ENCODE measurements around the gene DYRK1A. TPM values are rescaled to one million over a fixed set of nuclear protein-coding genes. Genes with fewer than 3 reads are reported as not detected.
A peak's percentile ranks its signal among the peaks of the same experiment; 100 is the strongest.

DYRK1A gene
- total RNA-seq, 1 donor from 2014 or later, result 60.9 TPM

DNA sequence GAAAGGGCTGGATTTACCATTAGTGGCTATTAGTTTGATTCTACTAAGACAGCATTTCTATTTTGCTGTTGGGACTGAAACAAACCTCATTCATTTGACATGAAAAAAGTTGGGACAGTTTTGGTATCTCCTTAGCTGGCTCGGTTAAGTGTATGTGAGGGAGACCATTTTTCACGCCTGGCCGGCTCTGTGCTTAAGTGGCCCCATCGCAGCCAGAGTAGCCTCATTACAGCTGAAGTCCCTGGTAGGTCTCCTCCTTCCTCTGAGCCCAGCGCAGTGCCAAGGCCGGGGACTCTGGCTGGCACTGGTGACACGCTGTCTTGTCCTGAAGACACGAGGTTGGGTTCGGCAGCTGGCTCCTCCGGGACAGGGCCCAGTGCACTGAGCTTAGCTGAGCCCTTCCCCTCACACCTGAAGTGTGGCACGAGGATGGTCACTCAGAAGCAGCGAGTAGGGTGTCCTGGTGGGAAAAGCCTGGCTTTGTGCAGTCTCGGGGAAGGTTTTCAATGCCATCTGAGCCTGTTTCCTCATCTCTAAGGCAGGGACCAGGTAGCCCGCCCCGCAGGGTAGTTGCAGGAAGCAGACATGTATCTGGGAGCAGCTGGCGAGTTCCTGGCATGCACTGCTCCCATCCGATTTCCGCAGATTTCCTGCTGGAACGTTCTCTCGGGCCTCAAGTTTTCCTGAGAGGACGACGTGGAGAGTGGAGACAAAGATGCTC lies 196.5 kb downstream of the DYRK1A start:
- H3K27ac Mint-ChIP-seq, result peak overlapping the region; percentile 100
- peaks cover 4% of the 10 kb centered on the region for H3K27me3 Mint-ChIP-seq
- no peaks in the 10 kb centered on the region for H3K9me3 Mint-ChIP-seq
- H3K4me3 Mint-ChIP-seq, result peak overlapping the region; percentile 94
- no peaks in the 10 kb centered on the region for H3K36me3 Mint-ChIP-seq (ENCODE audit: low read depth)
- peaks cover 23% of the 10 kb centered on the region for H3K4me1 Mint-ChIP-seq
- no peak for DNase-seq
- intact Hi-C loops (cut with micrococcal nuclease), result loop anchor here (5.0 kb wide), 3 partner anchors 61 to 1619 kb away; partner anchors contain the start of gene PSMG1

- intact Hi-C loops (cut with micrococcal nuclease), result loop anchor here (1.0 to 5.0 kb wide), 8 partner anchors 61 to 1619 kb away; partner anchors contain the start of genes DYRK1A, PIGP, PSMG1 and TTC3
- Mint-ChIP-seq H3K4me1 (peaks cover 23% of the 10 kb centered on the region), H3K27me3 (peaks cover 9% of the 10 kb centered on the region), H3K9me3 (no peaks in the 10 kb centered on the region), H3K36me3 (ENCODE audit: low read depth) (no peaks in the 10 kb centered on the region), H3K4me3 (peak overlapping the region; percentile 94), H3K27ac (peak overlapping the region; percentile 100)
- peak; percentile 98 for DNase-seq
These were observed 197.2 kb downstream of the DYRK1A start for GRCh38 chr21:37563641-37564340.

DNA sequence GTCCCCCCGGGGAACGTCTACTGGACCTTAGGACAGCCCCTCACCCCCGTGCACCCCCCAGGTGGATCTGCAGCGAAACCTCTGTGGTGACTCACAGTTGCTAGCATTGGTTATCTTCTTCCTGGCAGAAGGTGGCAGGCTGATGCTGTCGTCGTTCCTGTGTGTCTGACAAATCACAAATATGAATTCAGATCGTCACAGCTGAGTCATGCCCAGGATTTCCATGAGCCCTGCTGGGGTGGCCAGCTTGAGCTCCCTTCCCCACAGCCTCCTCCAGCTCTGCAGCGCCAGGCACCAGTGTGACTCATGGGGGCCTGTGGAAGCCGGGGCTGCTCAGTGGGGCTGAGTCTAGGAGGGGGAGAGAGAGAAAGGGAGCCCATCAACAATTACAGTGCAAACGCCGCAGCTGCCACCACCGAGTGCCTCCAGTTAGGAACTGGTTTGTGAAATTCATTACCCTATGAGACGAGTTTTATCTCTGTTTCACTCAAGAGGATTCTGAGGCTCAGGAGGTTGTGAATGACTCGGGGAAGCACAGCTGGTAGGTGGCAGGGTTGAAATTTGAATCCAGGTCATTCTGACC lies 197.9 kb downstream of the DYRK1A start:
- peak overlapping the region; percentile 94 for H3K4me3 Mint-ChIP-seq
- intact Hi-C loops (cut with micrococcal nuclease), result loop anchor here (1.0 to 5.0 kb wide), 8 partner anchors 62 to 1618 kb away; partner anchors contain the start of genes DYRK1A, PIGP, PSMG1 and TTC3
- H3K27me3 Mint-ChIP-seq, result peaks cover 8% of the 10 kb centered on the region
- peak; percentile 93 for DNase-seq
- no peaks in the 10 kb centered on the region for H3K9me3 Mint-ChIP-seq
- H3K4me1 Mint-ChIP-seq, result peaks cover 23% of the 10 kb centered on the region
- peak overlapping the region; percentile 100 for H3K27ac Mint-ChIP-seq
- H3K36me3 Mint-ChIP-seq (ENCODE audit: low read depth), result no peaks in the 10 kb centered on the region

DNA sequence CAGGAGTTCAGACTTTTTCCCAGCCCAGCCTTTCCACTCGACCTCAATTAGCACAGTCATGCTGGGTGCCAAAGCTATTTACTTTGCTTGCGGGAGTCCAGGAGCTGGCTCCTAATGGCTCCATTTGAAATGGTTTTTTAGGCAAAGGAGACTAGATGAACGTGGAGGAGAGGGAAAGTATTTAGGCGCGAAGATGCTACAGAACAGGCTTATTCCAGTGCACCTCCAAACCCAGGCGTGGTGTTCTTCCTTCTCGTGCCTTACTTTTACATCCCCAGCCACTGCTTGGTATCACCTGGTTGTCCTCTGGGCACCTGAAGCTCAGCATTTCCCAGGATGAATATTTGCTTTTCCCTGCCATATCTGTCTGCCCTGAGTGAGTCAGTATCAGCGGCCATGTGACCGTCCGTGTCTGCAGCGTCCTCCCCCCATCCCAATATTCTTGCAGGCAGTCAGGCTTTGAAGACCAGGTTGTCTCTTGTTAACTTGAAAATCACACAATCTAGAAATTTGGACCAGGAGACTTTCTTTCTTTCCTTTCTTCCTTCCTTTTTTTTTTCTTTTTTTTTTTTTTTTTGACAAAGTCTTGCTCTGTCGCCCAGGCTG lies 198.5 kb downstream of the DYRK1A start:
- peak; percentile 55 for DNase-seq
- intact Hi-C loops (cut with micrococcal nuclease), result loop anchor here (1.0 to 5.0 kb wide), 8 partner anchors 63 to 1617 kb away; partner anchors contain the start of genes DYRK1A, PIGP, PSMG1 and TTC3
- peaks cover 23% of the 10 kb centered on the region for H3K4me1 Mint-ChIP-seq
- H3K27ac Mint-ChIP-seq, result peak overlapping the region; percentile 100
- peaks cover 9% of the 10 kb centered on the region for H3K27me3 Mint-ChIP-seq
- H3K9me3 Mint-ChIP-seq, result no peaks in the 10 kb centered on the region
- H3K36me3 Mint-ChIP-seq (ENCODE audit: low read depth), result no peaks in the 10 kb centered on the region
- peak overlapping the region; percentile 94 for H3K4me3 Mint-ChIP-seq

DNA sequence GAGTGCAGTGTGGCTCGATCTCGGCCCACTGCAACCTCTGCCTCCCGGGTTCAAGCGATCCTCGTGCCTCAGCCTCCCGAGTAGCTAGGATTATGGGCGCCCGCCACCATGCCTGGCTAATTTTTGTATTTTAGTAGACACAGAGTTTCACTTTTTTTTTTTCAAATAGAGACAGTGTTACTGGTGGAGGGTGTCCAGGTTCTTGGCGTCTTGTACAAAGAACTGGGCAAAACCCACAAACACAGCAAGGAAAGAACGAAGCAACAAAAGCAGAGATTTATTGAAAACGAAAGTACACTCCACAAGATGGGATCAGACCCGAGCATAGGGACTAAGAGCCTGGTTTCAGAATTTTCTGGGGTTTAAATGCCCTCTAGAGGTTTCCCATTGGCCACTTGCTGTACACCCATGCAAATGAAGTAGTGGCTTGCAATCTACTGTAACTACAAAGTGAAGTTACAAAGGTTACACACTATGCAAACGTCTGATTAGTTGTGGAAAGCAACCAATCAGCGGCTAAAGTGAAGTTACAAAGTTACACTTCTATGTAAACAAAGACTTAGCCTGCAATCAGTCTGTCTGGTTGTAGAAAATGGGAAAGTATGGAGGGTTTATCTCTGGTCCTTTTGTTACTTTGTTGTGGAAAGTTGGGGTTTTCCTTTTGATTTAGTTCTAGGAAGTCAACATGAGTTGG lies 199.1 kb downstream of the DYRK1A start:
- Mint-ChIP-seq H3K27me3 (peaks cover 11% of the 10 kb centered on the region), H3K4me3 (peak overlapping the region; percentile 94), H3K36me3 (ENCODE audit: low read depth) (no peaks in the 10 kb centered on the region), H3K4me1 (peaks cover 23% of the 10 kb centered on the region), H3K9me3 (no peaks in the 10 kb centered on the region), H3K27ac (peak overlapping the region; percentile 100)
- peak; percentile 55 for DNase-seq
- intact Hi-C loops (cut with micrococcal nuclease), result loop anchor here (2.0 kb wide), 1 partner anchor 493 kb away; the partner anchor contains the start of genes PIGP and TTC3

GRCh38 chr21:37566790-37567615 lies 200.4 kb downstream of the DYRK1A start:
- H3K9me3 Mint-ChIP-seq, result no peaks in the 10 kb centered on the region

GRCh38 chr21:37568415-37568814 lies 201.8 kb downstream of the DYRK1A start:
- H3K27ac Mint-ChIP-seq, result no peak overlapping the region
- intact Hi-C loops (cut with micrococcal nuclease), result no loop called here
- H3K4me3 Mint-ChIP-seq, result no peak overlapping the region
- peaks cover 18% of the 10 kb centered on the region for H3K27me3 Mint-ChIP-seq
- H3K4me1 Mint-ChIP-seq, result peaks cover 19% of the 10 kb centered on the region
- no peaks in the 10 kb centered on the region for H3K36me3 Mint-ChIP-seq (ENCODE audit: low read depth)
- DNase-seq, result no peak
- no peaks in the 10 kb centered on the region for H3K9me3 Mint-ChIP-seq

More at GRCh38 chr21:37566790-37567615, 200.4 kb downstream of the DYRK1A start:
- DNase-seq, result no peak
- peaks cover 23% of the 10 kb centered on the region for H3K4me1 Mint-ChIP-seq
- no peak overlapping the region for H3K27ac Mint-ChIP-seq
- intact Hi-C loops (cut with micrococcal nuclease), result no loop called here
- H3K4me3 Mint-ChIP-seq, result no peak overlapping the region
- no peaks in the 10 kb centered on the region for H3K36me3 Mint-ChIP-seq (ENCODE audit: low read depth)
- H3K27me3 Mint-ChIP-seq, result peaks cover 16% of the 10 kb centered on the region

- no peak overlapping the region for H3K4me3 Mint-ChIP-seq
- H3K27ac Mint-ChIP-seq, result no peak overlapping the region
- DNase-seq, result no peak
- no peaks in the 10 kb centered on the region for H3K9me3 Mint-ChIP-seq
- no peaks in the 10 kb centered on the region for H3K36me3 Mint-ChIP-seq (ENCODE audit: low read depth)
- intact Hi-C loops (cut with micrococcal nuclease), result no loop called here
- H3K27me3 Mint-ChIP-seq, result peaks cover 18% of the 10 kb centered on the region
- H3K4me1 Mint-ChIP-seq, result peaks cover 19% of the 10 kb centered on the region
These were observed 202.3 kb downstream of the DYRK1A start for GRCh38 chr21:37568916-37569315.

- Mint-ChIP-seq H3K27ac (no peak overlapping the region), H3K4me1 (peaks cover 2% of the 10 kb centered on the region), H3K27me3 (peaks cover 18% of the 10 kb centered on the region), H3K4me3 (no peak overlapping the region), H3K9me3 (no peaks in the 10 kb centered on the region), H3K36me3 (ENCODE audit: low read depth) (no peaks in the 10 kb centered on the region)
- DNase-seq, result no peak
- intact Hi-C loops (cut with micrococcal nuclease), result no loop called here
These were observed 204.9 kb downstream of the DYRK1A start for GRCh38 chr21:37571442-37571841.

DNA sequence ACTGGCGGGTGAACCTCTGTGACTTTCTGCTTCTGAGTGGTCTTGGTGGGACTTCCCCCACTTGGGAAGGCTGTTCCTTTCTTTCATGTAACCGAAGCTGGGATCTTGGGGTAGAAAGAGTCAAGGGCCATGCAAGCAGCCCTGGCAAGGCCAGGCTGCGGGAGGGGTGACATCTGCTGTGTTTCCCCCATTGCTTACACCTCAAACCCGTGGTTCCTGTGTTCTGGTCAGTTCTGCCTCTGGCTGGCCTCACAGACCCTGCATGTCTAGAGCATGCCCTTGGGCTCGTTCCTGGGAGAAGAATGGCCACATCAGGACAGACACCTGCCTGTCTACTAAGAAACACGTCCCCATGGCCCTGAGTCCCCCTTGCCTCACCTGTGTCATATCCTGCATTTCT lies 207.7 kb downstream of the DYRK1A start:
- intact Hi-C loops (cut with micrococcal nuclease), result no loop called here
- no peak for DNase-seq
- H3K4me3 Mint-ChIP-seq, result no peak overlapping the region
- H3K9me3 Mint-ChIP-seq, result peaks cover 9% of the 10 kb centered on the region
- H3K36me3 Mint-ChIP-seq (ENCODE audit: low read depth), result peaks cover 2% of the 10 kb centered on the region
- no peak overlapping the region for H3K27ac Mint-ChIP-seq
- H3K27me3 Mint-ChIP-seq, result peaks cover 13% of the 10 kb centered on the region
- H3K4me1 Mint-ChIP-seq, result no peaks in the 10 kb centered on the region

DNA sequence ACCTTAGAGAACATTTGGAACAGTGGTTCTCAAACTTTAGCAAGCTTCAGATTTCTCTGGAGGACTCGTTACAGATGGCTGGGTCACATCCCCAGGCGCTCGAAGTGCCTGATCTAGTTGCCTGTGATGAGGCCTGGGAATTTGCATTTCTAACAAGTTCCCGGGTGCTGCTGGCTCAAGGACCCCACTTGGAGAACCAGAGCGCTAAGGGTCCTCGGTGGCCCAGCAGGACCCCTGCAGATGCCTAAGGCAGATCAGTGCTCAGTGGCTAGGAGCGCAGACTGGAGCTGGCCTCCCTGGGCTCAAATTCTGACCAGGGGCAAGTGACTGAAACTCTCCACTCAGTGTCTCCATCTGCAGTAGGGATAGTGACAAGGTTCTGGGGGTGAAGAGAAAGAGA lies 208.2 kb downstream of the DYRK1A start:
- DNase-seq, result no peak
- H3K9me3 Mint-ChIP-seq, result peaks cover 9% of the 10 kb centered on the region
- H3K27me3 Mint-ChIP-seq, result peaks cover 13% of the 10 kb centered on the region
- no peak overlapping the region for H3K27ac Mint-ChIP-seq
- peaks cover 2% of the 10 kb centered on the region for H3K36me3 Mint-ChIP-seq (ENCODE audit: low read depth)
- H3K4me1 Mint-ChIP-seq, result no peaks in the 10 kb centered on the region
- intact Hi-C loops (cut with micrococcal nuclease), result no loop called here
- no peak overlapping the region for H3K4me3 Mint-ChIP-seq

DNA sequence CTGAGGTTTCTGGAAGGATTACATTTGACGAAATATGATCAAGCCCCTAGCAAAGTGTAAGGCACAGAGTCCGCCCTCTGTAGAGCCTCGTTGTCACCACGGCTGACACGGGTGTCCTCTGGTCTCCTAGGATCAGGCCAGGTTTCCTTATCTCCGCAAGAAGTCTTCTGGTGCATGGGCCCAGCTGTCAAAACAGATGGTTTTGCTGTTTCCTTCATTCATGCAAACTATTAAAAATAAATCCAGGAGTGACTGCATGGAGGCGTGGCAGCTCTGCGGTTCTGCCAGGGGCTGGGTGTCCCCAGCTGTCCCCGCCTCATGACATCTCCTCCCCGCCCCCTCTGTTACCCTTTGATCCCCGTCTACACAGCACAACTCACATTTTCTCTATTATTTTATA lies 209.0 kb downstream of the DYRK1A start:
- intact Hi-C loops (cut with micrococcal nuclease), result no loop called here
- H3K27ac Mint-ChIP-seq, result no peak overlapping the region
- no peak for DNase-seq
- H3K27me3 Mint-ChIP-seq, result peaks cover 11% of the 10 kb centered on the region
- no peak overlapping the region for H3K4me3 Mint-ChIP-seq
- peaks cover 9% of the 10 kb centered on the region for H3K9me3 Mint-ChIP-seq
- H3K36me3 Mint-ChIP-seq (ENCODE audit: low read depth), result peaks cover 2% of the 10 kb centered on the region
- no peaks in the 10 kb centered on the region for H3K4me1 Mint-ChIP-seq

All from activated CD4-positive, alpha-beta T cell treated with anti-CD3 and anti-CD28 coated beads, Interleukin-2, amount 10 ng/mL, durations not matched to agents 24 days and 14 days (primary cell).